Kidney glomerular epithelial cell (primary cell): ENCODE results near the gene OR5B17.
A peak's percentile ranks its signal among the peaks of the same experiment; 100 is the strongest.
"Not testable (repeated sequence)": the region's sequence is repeated elsewhere in the genome, so short reads cannot be mapped to it uniquely, and the experiment has no call there.

Experiments used
- DNase-seq: peaks from one replicate; lab custom pipeline; 2025; lab: John Stamatoyannopoulos, UW

The OR5B17 gene

GRCh38 chr11:58358969-58359368 lies at the start of gene OR5B17:
Gene OR5B17, minus strand, starts transcription at chr11:58359069. Its CDS starts 0 bp downstream, at chr11:58359069.
- DNase-seq = no peak

GRCh38 chr11:58406774-58407173 lies 47.9 kb upstream of the OR5B17 start, which contains the start of gene OR5B3:
Gene OR5B3, minus strand, starts transcription at chr11:58406874. Its CDS starts 3,465 bp downstream, at chr11:58403409.
- no peak for DNase-seq

DNA sequence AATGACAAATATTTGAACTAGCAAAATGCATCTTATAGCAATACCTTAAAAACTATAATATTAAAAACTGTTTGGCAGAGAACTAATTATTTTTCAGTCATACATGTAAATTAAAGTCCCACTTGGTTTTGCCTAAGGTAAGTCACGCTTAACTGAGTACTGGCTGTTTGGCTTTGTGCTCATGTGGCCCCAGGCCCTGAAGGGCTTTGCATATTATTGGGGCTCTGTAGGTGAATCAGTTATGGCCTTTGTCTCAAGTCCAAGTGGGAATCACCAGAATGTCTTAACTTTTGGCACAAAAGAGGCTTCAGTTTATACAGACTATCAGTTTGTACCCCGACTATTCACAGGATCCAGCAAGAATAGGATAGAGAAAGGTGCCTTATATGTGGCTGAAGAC lies 40.8 kb upstream of the OR5B17 start:
- not testable (repeated sequence) for DNase-seq

DNA sequence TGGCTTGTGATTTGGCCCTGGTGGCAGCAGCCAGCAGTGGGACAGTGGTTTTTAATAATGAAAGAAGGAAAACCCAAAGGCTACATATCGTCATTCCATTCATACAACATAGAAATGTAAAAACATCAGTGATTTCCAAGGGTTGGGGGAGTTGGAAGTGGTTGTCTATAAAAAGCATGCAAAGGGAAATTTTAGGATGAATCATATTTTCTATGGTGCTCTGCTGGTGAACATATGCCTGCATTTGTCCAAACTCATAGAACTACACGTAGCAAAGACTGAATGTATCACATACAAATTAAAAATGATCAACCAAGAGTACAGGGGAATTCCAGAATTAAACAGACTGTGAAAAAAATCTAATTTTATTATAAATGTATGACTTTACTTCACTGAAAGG lies 36.7 kb upstream of the OR5B17 start:
- DNase-seq = no peak

GRCh38 chr11:58394195-58394594 lies 35.3 kb upstream of the OR5B17 start:
- peak; percentile 36 for DNase-seq

DNA sequence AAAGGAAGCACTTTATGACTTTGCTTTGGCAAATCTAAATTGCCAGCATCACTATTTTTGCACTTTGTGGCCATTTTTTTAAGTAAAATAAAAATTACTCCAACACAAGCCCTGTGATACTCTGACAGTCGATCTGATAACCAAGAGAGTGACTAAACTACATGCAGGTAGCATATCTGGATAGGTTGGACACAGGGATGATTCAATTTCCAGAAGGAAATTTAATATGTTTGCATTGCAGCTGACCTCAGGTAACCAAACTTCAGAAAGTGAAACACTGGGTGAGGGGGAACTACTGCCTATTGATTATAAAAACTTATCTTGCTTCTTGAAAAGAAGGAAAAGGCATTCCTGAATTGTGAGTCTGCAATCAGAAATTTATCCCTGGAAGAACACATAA lies 33.9 kb upstream of the OR5B17 start:
- DNase-seq = no peak

GRCh38 chr11:58391879-58392278 lies 33.0 kb upstream of the OR5B17 start:
- no peak for DNase-seq

DNA sequence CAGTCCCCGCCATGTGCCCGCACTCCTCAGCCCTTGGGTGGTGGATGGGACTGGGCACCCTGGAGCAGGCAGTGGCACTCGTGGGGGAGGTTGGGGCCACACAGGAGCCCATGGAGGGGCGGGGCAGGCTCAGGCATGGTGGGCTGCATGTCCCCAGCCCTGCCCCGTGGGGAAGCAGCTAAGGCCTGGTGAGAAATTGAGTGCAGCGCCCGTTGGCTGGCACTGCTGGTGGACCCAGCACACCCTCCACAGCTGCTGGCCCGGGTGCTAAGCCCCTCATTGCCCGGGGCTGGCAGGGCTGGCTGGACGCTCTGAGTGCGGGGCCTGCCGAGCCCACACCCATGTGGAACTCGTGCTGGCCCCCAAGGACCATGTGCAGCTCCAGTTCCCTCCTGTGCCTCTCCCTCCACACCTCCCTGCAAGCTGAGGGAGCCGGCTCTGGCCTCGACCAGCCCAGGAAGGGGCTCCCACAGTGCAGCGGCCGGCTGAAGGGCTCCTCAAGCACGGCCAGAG lies 31.7 kb upstream of the OR5B17 start:
- no peak for DNase-seq

- DNase-seq = no peak
These were observed 4.1 kb downstream of the OR5B17 start for GRCh38 chr11:58354727-58355126.

DNA sequence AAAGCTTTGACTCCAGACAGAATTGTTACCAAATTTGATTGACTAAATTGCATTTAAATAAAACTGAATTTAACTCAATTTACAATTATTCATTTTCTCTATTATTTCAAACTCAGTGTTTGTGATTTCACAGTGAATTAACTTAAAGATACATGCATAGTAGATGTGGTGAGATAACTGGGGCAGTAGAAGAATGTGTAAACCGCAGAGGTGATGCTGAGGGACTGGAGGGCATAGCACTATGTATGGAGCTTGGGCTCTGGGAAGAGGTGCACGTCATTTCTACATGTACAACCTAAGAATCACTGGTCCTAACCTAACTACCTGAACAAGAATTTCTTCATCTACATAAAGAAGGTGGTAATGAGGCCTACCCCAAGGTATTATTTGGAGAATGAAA lies 13.7 kb downstream of the OR5B17 start:
- DNase-seq = no peak

GRCh38 chr11:58334708-58335107 lies 24.2 kb downstream of the OR5B17 start:
- DNase-seq = peak; percentile 49

DNA sequence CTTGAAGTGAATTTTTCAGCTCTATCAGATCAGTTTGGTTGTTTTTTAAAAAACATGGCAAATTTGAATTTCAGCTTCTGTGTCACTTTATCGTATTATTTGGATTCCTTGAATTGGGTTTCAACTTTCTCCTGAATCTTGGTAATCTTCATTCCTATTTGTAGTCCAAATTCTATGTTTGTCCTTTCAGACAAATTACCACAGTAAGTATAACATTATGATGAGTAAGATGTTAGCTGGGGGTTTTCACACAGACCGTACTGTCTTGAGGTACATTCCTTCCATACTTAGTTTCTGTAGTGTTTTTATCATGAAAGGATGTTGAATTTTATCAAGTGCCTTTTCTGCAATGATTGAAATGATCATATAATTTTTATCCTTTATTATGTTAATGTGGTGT lies 28.0 kb downstream of the OR5B17 start:
- no peak for DNase-seq

DNA sequence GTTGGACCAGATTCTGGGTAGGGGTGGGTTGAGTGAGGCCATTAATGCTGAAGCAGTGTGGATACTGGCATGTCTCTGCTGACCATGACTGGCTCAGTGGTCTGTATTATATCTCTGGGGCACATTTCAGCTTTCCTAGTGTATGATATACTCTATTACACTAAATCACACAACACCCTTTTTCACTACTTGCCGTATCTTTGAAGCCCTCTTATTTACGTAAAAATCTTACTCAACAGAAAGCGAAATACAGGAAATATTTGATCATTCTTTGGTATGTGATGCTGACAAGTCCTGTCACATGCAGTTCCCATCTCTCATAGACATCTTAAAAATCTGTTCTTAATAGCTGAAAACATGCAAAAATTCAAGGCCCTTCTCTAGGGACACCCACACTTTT lies 40.3 kb downstream of the OR5B17 start:
- no peak for DNase-seq

DNA sequence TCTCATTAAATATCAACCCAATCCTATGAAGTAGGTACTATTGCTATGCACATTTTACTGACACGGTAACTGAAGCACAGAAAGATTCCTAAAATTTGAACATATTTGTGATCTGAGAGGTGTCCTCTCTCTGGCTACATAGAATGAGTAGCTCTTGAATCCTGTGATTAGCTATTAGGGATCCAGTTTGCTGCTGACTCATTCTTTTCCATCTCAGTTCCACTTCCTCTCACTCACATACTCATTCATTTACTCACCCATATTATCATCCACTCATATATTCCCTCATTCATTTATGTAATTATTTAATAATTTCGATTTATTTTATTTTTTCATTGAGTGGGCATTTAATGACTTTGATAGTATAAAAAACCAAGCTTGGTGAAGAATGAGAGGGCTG lies 42.7 kb downstream of the OR5B17 start:
- DNase-seq = peak; percentile 28
